ENCODE data around the gene WDR5.

The WDR5 gene

GRCh38 chr9:134186471-134187109 is 50.7 kb downstream of the WDR5 start:
- no peak for DNase-seq (ENCODE audit: low read depth in 1 of 2, low spot score in 1 of 2)

- no peak for DNase-seq (ENCODE audit: low read depth in 1 of 2, low spot score in 1 of 2)
Observed at GRCh38 chr9:134187110-134187531, 51.2 kb downstream of the WDR5 start.

- DNase-seq (ENCODE audit: low read depth in 1 of 2, low spot score in 1 of 2) = no peak
Observed at GRCh38 chr9:134187891-134188385, 52.1 kb downstream of the WDR5 start.

DNA sequence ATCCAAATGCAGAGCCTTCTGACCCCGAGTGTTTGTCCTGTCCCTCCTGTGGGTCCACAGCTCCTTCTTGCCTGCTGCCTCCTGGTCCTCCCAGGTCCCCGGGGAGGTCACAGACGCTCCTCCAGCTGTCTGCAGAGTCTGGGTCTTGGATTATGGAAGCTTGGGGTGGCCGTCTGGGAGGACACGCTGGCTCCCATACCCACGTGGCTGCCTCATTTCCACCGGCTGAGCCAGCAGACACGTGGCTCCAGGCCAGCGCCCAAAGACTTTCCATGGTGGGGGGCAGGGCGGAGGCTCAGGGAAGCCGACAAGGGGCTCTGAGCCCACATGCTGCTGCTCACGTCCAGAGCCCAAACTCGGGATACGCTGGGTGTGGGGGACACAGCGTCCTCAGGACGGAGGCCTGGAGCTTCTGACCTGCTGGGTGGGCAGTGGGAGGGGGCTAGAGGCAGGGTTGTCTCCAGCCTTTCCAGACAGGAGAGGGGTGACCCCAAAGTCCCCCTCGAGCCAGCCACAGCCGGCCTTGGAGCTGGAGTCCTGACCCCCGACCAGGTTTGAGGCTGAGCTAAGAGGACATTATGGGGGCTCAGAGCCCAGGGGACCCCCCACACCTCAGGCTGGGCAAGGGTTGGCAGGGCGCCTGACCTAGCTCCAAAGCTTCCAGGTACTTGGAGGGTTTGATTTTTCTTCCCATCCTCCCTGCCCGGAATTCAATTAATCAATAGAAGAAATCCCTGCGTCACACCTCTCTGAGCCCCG is 52.7 kb downstream of the WDR5 start:
- no peak for DNase-seq (ENCODE audit: low read depth in 1 of 2, low spot score in 1 of 2)

- no peak for DNase-seq (ENCODE audit: low read depth in 1 of 2, low spot score in 1 of 2)
Observed at GRCh38 chr9:134189145-134189469, 53.2 kb downstream of the WDR5 start.

DNA sequence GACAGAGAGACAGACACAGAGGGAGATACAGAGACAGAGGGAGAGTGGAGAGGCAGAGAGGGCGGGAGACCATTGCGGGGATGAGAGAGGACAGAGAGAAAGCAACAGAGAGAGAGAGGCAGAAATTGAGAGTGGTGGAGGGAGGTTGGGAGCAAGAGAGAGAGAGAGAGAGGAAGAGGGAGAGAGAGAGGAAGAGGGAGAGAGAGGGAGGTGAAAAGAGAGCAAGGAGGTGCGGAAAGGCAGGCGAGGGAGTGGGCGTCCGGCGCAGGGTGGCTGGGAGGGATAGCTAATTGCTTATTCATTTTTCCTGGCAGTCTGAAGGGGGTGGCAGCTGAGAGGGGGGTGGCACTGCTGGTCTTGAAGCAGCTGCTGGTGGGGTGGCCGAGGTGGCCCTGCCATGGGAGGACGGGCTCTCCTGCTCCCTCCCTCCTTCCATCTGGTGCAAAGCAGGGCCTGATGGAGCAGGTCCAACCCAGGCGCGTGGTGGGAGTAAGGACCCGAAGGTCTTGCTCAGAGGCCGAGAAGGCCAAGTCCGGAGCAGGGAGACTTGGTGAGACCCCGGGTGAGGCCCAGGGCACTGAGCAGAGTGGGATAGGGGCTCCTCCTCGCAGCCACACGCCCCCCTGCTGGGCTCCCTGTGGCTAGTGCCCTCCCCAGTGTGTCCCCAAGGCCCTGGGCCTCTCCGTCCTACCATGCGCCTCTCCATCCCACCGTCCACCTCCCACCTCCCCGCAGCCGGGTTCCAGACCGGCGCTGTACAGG is 53.8 kb downstream of the WDR5 start:
- no peak for DNase-seq (ENCODE audit: low read depth in 1 of 2, low spot score in 1 of 2)

DNA sequence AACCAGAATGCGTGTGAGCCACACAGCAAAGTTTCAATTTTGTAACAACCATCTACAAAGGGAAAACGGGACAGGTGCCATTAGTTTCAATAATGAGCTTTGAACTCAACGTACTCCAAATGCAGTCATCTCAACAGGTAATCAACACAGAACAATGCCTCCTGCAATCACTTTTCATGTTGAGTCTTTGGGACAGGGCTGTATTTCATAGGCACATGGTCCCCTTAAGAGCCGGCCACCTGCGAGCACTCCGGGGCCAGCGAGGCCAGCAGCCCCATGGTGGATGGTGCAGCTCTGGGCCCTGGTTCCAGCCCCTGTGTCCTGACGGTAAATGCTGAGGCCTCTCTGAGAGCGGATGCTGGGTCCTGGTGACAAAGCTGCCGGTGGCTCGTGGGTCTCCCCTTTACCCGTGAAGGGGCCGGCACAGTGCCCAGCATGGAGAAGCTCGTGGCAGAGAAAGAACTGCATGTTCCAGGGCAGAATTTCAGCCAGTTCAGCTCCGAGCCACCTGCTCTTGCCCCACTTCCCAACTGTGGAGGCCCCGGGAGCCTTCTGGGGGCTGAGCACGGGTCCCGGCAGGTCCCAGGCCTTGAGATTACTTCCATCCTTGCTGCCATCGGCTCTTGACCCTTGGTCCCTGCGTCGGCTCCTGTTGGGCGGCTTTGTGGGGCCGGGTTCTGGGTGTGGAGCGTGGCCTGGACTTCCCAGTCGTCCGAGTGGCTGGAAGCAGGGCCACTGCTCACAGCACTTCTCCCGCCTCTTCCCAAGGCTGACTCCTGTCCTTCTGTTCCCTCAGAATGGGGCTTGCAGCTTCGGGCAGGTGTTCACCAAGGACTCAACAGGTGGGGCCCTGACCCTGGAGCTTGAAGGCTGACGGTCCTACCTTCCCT is 54.6 kb downstream of the WDR5 start:
- no peak for DNase-seq (ENCODE audit: low read depth in 1 of 2, low spot score in 1 of 2)

DNA sequence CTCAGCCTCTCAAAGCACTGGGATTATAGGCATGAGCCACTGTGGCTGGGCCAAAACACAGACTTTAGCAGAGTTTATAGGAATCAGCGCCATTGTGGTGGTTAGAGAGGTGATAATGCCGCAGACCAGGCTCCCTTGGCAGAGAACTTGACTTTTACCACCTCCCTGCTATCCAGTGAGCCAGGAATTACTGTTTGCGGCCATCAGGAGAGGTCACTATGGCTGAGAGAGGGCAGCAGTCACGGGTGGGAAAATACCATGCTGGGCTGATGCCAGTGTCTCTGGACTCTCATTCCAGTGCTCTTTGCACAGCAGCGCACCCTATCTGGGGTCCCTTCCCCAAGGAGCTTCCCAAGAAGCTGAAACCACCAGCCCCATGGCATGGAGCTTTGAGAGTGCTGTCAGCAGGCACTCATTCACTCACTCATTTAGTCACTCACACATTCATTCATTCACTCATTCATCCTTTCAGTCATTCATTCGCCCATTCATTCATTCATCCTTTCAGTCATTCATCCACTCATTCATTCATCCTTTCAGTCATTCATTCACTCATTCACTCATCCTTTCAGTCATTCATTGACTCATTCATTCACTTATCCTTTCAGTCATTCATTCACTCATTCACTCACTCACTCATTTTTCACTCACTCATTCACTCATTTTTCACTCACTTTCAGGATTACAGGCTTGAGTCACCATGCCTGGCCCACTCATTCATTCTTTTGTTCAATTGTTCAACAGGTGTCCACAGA is 55.8 kb downstream of the WDR5 start:
- no peak for DNase-seq (ENCODE audit: low read depth in 1 of 2, low spot score in 1 of 2)

DNA sequence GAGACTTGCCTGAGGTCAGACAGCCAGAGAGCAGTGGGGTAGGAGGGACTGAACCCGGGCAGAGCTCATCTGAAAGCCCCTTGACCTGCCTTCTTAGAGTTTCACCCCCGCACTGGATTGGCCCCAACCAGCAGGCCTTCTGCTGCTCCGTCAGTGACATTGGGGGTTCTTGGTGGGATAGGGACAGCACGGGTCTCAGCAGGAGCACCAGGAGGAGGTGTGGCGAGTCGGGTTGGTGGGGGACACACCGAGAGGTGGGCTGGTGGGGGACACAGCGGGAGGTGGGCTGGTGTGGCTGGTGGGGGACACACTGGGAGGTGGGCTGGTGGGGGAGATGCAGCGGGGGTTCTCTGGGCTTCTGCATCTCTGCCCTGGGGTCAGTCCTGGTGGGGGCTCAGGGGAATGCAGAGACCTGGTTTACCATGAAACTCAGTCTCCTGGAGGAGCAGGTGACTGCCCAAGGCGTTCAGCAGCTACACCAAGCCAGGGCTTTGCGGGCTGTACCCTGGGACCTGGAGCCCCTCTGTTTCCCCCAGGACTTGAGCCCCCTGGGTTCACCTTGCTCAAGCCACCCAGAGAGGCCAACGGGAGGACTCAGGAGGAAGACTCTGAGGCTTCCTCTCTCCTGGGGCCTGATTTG is 56.5 kb downstream of the WDR5 start:
- no peak for DNase-seq (ENCODE audit: low read depth in 1 of 2, low spot score in 1 of 2)

GRCh38 chr9:134192951-134193731 is 57.3 kb downstream of the WDR5 start:
- no peak for DNase-seq (ENCODE audit: low read depth in 1 of 2, low spot score in 1 of 2)

DNA sequence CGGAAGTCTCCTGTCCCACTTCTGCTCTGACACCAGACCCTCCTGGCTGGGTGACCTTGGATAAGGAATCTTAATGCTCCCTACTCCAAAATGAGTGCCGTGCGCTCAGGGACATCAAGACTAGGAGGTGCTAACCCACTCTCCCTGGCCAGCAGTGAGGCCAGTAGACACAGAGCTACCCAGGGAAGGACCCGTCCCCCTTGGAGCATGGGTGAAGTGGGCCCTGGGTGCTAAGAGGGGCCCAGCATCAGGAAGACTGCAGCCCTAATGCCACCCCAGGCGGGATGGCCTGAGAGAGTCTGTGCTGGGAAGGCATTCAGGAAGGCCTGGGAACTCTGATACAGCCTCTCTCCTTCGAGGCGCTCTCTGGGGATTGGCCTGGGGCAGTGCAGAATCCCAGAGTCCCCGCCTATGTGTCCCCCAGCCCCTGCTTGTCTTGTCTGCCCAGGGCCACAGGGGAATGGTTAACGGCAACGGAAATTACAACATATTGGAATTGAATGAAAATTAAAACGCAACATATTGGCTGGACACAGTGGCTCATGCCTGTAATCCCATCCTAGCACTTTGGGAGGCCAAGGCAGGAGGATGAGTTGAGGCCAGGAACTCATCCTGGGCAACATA is 58.1 kb downstream of the WDR5 start:
- DNase-seq (ENCODE audit: low read depth in 1 of 2, low spot score in 1 of 2) = no peak

- no peak for DNase-seq (ENCODE audit: low read depth in 1 of 2, low spot score in 1 of 2)
Observed at GRCh38 chr9:134195558-134195957, 59.7 kb downstream of the WDR5 start.

GRCh38 chr9:134196911-134197310 is 61.0 kb downstream of the WDR5 start:
- DNase-seq (ENCODE audit: low read depth in 1 of 2, low spot score in 1 of 2) = no peak

- DNase-seq (ENCODE audit: low read depth in 1 of 2, low spot score in 1 of 2) = no peak
Observed at GRCh38 chr9:134198791-134199190, 62.9 kb downstream of the WDR5 start.

- DNase-seq (ENCODE audit: low read depth in 1 of 2, low spot score in 1 of 2) = no peak
Observed at GRCh38 chr9:134200730-134201129, 64.8 kb downstream of the WDR5 start.

- no peak for DNase-seq (ENCODE audit: low read depth in 1 of 2, low spot score in 1 of 2)
Observed at GRCh38 chr9:134203224-134203623, 67.3 kb downstream of the WDR5 start.

DNA sequence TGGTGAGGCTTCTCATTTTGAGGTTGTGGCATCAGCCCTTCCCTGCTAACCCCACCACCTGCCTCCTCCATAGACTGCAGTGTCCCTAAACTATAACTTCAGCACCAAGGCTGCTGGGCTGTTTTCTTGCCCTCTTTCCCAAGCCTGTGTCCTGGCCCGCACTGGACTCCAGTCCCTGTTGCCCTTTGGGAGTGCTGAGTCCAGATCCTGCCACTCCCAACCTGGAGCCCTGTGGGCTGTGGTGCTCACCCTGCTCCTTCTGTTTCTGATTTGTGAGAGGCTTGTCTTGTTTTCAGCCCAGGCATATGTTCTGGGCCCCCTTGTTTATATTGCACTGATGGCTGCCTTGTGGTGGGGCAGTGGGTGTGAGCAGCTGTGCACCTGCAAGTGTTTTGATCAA is 68.2 kb downstream of the WDR5 start:
- no peak for DNase-seq (ENCODE audit: low read depth in 1 of 2, low spot score in 1 of 2)

GRCh38 chr9:134204991-134205578 is 69.2 kb downstream of the WDR5 start:
- DNase-seq (ENCODE audit: low read depth in 1 of 2, low spot score in 1 of 2) = no peak
